ENCODE results near the gene FBXL13.

FBXL13 gene

GRCh38 chr7:102837802-102838201, 236.8 kb downstream of the FBXL13 start:
- H3K9me3 ChIP-seq = no peaks in the 10 kb centered on the region
- H3K36me3 ChIP-seq = no peaks in the 10 kb centered on the region
- H3K27me3 ChIP-seq = no peaks in the 10 kb centered on the region
- no peaks in the 10 kb centered on the region for H3K4me1 ChIP-seq (ENCODE audit: control insufficient read depth in 1 of 2, insufficient read depth in 1 of 2, low read depth in 1 of 2, low read length in 1 of 2)
- H3K27ac ChIP-seq = no peak overlapping the region
- no peak for TF ChIP-seq CTCF (IDR thresholded peaks at IDR 0.05)
- no peak overlapping the region for H3K4me3 ChIP-seq (ENCODE audit: low read depth in 1 of 2, low read length in 1 of 2)

- no peak overlapping the region for H3K27ac ChIP-seq
- no peak for TF ChIP-seq CTCF (IDR thresholded peaks at IDR 0.05)
Measured at GRCh38 chr7:102836977-102837376, 237.6 kb downstream of the FBXL13 start.

GRCh38 chr7:102836191-102836919, 238.2 kb downstream of the FBXL13 start:
- no peaks in the 10 kb centered on the region for H3K4me1 ChIP-seq (ENCODE audit: control insufficient read depth in 1 of 2, insufficient read depth in 1 of 2, low read depth in 1 of 2, low read length in 1 of 2)
- H3K36me3 ChIP-seq = no peaks in the 10 kb centered on the region
- H3K9me3 ChIP-seq = no peaks in the 10 kb centered on the region
- H3K27ac ChIP-seq = no peak overlapping the region
- H3K27me3 ChIP-seq = no peaks in the 10 kb centered on the region
- H3K4me3 ChIP-seq (ENCODE audit: low read depth in 1 of 2, low read length in 1 of 2) = no peak overlapping the region
- no peak for TF ChIP-seq CTCF (IDR thresholded peaks at IDR 0.05)

More at GRCh38 chr7:102836977-102837376, 237.6 kb downstream of the FBXL13 start:
- Histone ChIP-seq H3K36me3 (no peaks in the 10 kb centered on the region), H3K4me1 (ENCODE audit: control insufficient read depth in 1 of 2, insufficient read depth in 1 of 2, low read depth in 1 of 2, low read length in 1 of 2) (no peaks in the 10 kb centered on the region), H3K9me3 (no peaks in the 10 kb centered on the region), H3K4me3 (ENCODE audit: low read depth in 1 of 2, low read length in 1 of 2) (no peak overlapping the region), H3K27me3 (no peaks in the 10 kb centered on the region)

GRCh38 chr7:102834999-102835398, 239.6 kb downstream of the FBXL13 start:
- no peaks in the 10 kb centered on the region for H3K27me3 ChIP-seq
- no peaks in the 10 kb centered on the region for H3K9me3 ChIP-seq
- no peak for TF ChIP-seq CTCF (IDR thresholded peaks at IDR 0.05)
- H3K36me3 ChIP-seq = no peaks in the 10 kb centered on the region
- H3K4me1 ChIP-seq (ENCODE audit: control insufficient read depth in 1 of 2, insufficient read depth in 1 of 2, low read depth in 1 of 2, low read length in 1 of 2) = no peaks in the 10 kb centered on the region
- H3K4me3 ChIP-seq (ENCODE audit: low read depth in 1 of 2, low read length in 1 of 2) = no peak overlapping the region
- H3K27ac ChIP-seq = no peak overlapping the region

- peaks cover 2% of the 10 kb centered on the region for H3K36me3 ChIP-seq
- H3K4me1 ChIP-seq (ENCODE audit: control insufficient read depth in 1 of 2, insufficient read depth in 1 of 2, low read depth in 1 of 2, low read length in 1 of 2) = no peaks in the 10 kb centered on the region
- H3K27me3 ChIP-seq = no peaks in the 10 kb centered on the region
- no peak overlapping the region for H3K27ac ChIP-seq
- no peak overlapping the region for H3K4me3 ChIP-seq (ENCODE audit: low read depth in 1 of 2, low read length in 1 of 2)
- no peaks in the 10 kb centered on the region for H3K9me3 ChIP-seq
- no peak for TF ChIP-seq CTCF (IDR thresholded peaks at IDR 0.05)
Measured at GRCh38 chr7:102834466-102834865, 240.1 kb downstream of the FBXL13 start.
